ENCODE data around the gene TBC1D16. TPM values are rescaled to one million over a fixed set of nuclear protein-coding genes. Genes with fewer than 3 reads are reported as not detected.

Gene TBC1D16
- total RNA-seq, 1 experiment from 2014 or later: 85.8 TPM

DNA sequence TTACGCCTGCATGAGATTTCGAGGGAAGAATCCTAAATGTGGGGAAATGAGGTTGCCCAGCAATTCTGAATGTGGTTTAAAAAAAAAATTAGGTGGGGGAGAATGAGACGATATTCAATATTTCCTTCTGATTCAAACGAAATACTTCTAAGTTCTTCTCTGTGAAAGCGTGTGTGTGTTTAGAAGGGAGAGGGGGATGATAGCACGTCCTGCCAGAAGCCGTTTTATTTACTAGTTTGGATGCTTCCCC, 47.8 kb downstream of the TBC1D16 start:
- no peak overlapping the region for H2BK20ac ChIP-seq (ENCODE audit: low read depth, low read length, poor library complexity, severe bottlenecking)
- TF ChIP-seq, protein P1, sequence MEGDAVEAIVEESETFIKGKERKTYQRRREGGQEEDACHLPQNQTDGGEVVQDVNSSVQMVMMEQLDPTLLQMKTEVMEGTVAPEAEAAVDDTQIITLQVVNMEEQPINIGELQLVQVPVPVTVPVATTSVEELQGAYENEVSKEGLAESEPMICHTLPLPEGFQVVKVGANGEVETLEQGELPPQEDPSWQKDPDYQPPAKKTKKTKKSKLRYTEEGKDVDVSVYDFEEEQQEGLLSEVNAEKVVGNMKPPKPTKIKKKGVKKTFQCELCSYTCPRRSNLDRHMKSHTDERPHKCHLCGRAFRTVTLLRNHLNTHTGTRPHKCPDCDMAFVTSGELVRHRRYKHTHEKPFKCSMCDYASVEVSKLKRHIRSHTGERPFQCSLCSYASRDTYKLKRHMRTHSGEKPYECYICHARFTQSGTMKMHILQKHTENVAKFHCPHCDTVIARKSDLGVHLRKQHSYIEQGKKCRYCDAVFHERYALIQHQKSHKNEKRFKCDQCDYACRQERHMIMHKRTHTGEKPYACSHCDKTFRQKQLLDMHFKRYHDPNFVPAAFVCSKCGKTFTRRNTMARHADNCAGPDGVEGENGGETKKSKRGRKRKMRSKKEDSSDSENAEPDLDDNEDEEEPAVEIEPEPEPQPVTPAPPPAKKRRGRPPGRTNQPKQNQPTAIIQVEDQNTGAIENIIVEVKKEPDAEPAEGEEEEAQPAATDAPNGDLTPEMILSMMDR (conservative IDR thresholded peaks at IDR 0.05): no peak
- H2BK15ac ChIP-seq (ENCODE audit: low read depth, low read length): no peak overlapping the region
- no peak overlapping the region for H4K91ac ChIP-seq (ENCODE audit: insufficient read length, low read depth, low read length)
- no peak overlapping the region for H4K8ac ChIP-seq (replicated peaks; ENCODE audit: insufficient read length, low read depth, low read length)
- peaks cover 0 to 7% (median under 1%) of the 10 kb centered on the region in 3 experiments; a peak in 2 of 7 replicates for H3K36me3 Mint-ChIP-seq (ENCODE audit: insufficient read depth in 1 of 3, low read depth in 3 of 3)
- peaks cover 41 to 51% of the 10 kb centered on the region in 2 experiments for H3K4me1 Mint-ChIP-seq
- no peak overlapping the region for H3K4ac ChIP-seq (ENCODE audit: low read depth, low read length)
- WGBS (ENCODE audit: extremely low coverage, insufficient read length, low lambda C conversion rate): no CpG with 5 or more reads among the region's 7 CpGs
- H2AK5ac ChIP-seq (ENCODE audit: insufficient read length, low read length): no peak overlapping the region
- peaks cover 3% of the 10 kb centered on the region; the same call in 1 of the 2 replicates for H3K4me1 ChIP-seq (ENCODE audit: insufficient read depth, low read length)
- H2BK12ac ChIP-seq (ENCODE audit: insufficient read length, low read depth, low read length): no peak overlapping the region
- H3K9ac ChIP-seq (ENCODE audit: extremely low read depth, insufficient read length, low read length): no peak overlapping the region
- no peak overlapping the region for H3K27ac ChIP-seq (ENCODE audit: insufficient read length, low read depth, low read length)
- H3K27ac Mint-ChIP-seq: peak overlapping the region; percentile 44 to 92 (median 60); a peak in 3 of 7 replicates
- H4K5ac ChIP-seq (ENCODE audit: insufficient read length, low read depth, low read length): no peak overlapping the region
- H3K56ac ChIP-seq (ENCODE audit: insufficient read length, low read depth, low read length): no peak overlapping the region
- no peak overlapping the region for H3K4me2 ChIP-seq (ENCODE audit: insufficient read depth, insufficient read length, low read length)
- H3K27me3 Mint-ChIP-seq (ENCODE audit: low read depth): peaks cover 1% of the 10 kb centered on the region; the same call in 1 of the 2 replicates
- H3K18ac ChIP-seq (ENCODE audit: insufficient read length, low read depth, low read length): no peak overlapping the region
- no peak for DNase-seq
- peaks cover 9% of the 10 kb centered on the region for H3K79me1 ChIP-seq (ENCODE audit: insufficient read depth, low read depth, low read length, poor library complexity, severe bottlenecking)
- peaks cover 2% of the 10 kb centered on the region; the same call in 1 of the 2 replicates for H3K79me2 ChIP-seq (ENCODE audit: insufficient read depth, low read length)
- no peak overlapping the region for H3K4me3 Mint-ChIP-seq
- no peak overlapping the region for H3K23ac ChIP-seq (ENCODE audit: insufficient read length, low read depth, low read length)
- H3K14ac ChIP-seq (ENCODE audit: insufficient read depth, low read length): no peak overlapping the region
- no peaks in the 10 kb centered on the region for H3K27me3 ChIP-seq (ENCODE audit: insufficient read depth, low read length)
- H2AFZ ChIP-seq (ENCODE audit: low read length): no peak overlapping the region
- no peaks in the 10 kb centered on the region for H4K20me1 ChIP-seq (ENCODE audit: control insufficient read depth, insufficient read depth, insufficient read length)
- no peak overlapping the region for H2BK5ac ChIP-seq (ENCODE audit: insufficient read length, low read length)
- H2BK120ac ChIP-seq (ENCODE audit: low read depth, low read length, poor library complexity, severe bottlenecking): no peak overlapping the region
- no peaks in the 10 kb centered on the region for H3K23me2 ChIP-seq (ENCODE audit: insufficient read length, low read depth, low read length, poor library complexity, severe bottlenecking)
- no peak overlapping the region for H3T11ph ChIP-seq (ENCODE audit: low read length)
- no peaks in the 10 kb centered on the region; a peak in 1 of 5 replicates for H3K9me3 Mint-ChIP-seq
- no peaks in the 10 kb centered on the region for H3K9me3 ChIP-seq (ENCODE audit: control insufficient read depth, low read depth, low read length)
